ENCODE measurements around the gene MYF5.

MYF5 gene

DNA sequence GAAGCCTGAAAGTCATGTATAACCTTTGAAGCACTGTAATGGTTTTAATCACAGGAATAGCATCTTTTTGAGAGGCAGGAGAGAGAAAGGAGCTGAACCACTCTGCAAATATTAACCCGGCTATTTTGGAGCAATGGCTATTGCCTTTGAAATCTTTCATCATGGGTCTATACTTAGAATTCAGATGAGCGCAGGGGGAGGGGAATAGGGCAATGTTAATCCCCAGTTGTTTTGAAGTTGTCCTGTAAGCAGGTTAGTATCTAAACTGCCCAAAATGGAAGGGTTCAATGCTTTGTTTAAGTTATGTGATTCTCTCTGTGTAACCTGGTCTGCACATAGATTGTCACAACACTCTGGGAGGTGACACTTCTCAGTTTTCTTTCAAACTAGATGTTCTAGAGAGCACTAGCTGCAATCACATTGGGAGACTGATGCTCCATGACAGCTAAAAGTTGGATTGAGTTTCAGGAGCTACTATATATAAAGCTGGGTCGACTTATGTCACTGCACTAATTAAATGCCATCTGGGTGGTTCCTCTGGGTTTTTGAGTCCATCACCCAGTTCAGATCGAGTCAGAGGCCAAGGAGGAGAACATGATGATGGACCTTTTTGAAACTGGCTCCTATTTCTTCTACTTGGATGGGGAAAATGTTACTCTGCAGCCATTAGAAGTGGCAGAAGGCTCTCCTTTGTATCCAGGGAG is 9.4 kb upstream of the MYF5 start, which contains the start of gene MYF6:
MYF6 (plus strand) TSS at position 509 of the 704 bp plus-strand sequence; CDS start at position 595, 86 bp downstream.
- TF ChIP-seq, protein P1, sequence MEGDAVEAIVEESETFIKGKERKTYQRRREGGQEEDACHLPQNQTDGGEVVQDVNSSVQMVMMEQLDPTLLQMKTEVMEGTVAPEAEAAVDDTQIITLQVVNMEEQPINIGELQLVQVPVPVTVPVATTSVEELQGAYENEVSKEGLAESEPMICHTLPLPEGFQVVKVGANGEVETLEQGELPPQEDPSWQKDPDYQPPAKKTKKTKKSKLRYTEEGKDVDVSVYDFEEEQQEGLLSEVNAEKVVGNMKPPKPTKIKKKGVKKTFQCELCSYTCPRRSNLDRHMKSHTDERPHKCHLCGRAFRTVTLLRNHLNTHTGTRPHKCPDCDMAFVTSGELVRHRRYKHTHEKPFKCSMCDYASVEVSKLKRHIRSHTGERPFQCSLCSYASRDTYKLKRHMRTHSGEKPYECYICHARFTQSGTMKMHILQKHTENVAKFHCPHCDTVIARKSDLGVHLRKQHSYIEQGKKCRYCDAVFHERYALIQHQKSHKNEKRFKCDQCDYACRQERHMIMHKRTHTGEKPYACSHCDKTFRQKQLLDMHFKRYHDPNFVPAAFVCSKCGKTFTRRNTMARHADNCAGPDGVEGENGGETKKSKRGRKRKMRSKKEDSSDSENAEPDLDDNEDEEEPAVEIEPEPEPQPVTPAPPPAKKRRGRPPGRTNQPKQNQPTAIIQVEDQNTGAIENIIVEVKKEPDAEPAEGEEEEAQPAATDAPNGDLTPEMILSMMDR (IDR thresholded peaks at IDR 0.05; ENCODE audit: low read depth, low read length) = no peak
- H3K4me3 ChIP-seq (ENCODE audit: low read depth, low read length) = peak within 1 kb of the TSS; percentile 14
- DNase-seq (ENCODE audit: low read depth, low spot score) = no peak
- in situ Hi-C loops (cut with HindIII; ENCODE audit: low sequenced_read_pairs) = no loop called here

DNA sequence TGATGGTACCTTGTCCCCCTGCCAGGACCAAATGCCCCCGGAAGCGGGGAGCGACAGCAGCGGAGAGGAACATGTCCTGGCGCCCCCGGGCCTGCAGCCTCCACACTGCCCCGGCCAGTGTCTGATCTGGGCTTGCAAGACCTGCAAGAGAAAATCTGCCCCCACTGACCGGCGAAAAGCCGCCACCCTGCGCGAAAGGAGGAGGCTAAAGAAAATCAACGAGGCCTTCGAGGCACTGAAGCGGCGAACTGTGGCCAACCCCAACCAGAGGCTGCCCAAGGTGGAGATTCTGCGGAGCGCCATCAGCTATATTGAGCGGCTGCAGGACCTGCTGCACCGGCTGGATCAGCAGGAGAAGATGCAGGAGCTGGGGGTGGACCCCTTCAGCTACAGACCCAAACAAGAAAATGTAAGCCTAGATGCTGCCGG is 8.9 kb upstream of the MYF5 start:
- in situ Hi-C loops (cut with HindIII; ENCODE audit: low sequenced_read_pairs) = no loop called here
- no peak for DNase-seq (ENCODE audit: low read depth, low spot score)
- no peak overlapping the region for H3K4me3 ChIP-seq (ENCODE audit: low read depth, low read length)
- TF ChIP-seq, protein P1 (IDR thresholded peaks at IDR 0.05; ENCODE audit: low read depth, low read length) = no peak

DNA sequence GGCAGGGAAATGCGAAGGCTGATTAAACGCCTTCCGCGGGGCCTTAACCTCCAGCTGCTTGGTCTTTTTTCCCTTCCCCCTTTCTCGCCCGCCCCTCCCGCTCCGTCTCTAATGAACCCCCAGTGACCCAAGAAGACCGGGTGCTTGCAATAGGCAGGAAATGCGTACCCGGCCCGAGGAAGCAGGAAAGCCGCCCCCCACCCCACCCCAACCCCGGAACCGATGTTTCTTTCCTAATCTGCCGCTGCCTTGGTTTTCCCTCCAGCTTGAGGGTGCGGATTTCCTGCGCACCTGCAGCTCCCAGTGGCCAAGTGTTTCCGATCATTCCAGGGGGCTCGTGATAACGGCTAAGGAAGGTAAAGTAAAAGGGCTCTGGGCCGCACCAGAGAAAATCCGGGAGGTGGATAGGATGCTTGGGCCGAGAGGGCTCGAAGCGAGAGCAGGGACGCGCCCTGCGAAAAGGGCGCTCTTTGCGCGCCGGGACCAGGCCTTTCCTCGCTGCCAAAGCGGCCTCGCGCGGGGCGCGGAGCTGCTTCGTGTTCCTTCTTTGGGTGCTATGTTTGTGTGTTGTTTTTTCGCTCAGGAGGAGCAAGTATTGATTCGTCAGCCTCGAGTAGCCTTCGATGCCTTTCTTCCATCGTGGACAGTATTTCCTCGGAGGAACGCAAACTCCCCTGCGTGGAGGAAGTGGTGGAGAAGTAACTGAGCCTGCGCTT is 8.3 kb upstream of the MYF5 start:
- peak overlapping the region; percentile 14 for H3K4me3 ChIP-seq (ENCODE audit: low read depth, low read length)
- in situ Hi-C loops (cut with HindIII; ENCODE audit: low sequenced_read_pairs) = no loop called here
- DNase-seq (ENCODE audit: low read depth, low spot score) = peak; percentile 12

DNA sequence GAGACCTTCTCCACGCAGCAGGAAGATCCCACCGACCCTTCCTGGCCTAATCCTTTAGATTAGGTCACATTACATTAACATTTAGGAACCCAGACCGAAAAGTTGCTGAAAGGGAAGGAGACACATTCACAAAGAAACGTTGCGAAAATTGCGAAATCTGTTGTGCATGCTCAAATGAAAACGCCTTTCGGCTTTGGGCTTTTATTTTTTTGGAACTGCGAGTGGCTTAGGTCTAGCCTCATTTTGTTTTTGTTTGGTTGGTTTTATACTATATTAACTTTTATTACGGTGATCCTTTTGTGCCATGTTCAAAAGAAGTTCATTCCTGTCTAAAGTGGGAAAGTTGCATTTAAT is 7.8 kb upstream of the MYF5 start:
- H3K4me3 ChIP-seq (ENCODE audit: low read depth, low read length) = peak overlapping the region; percentile 14
- no peak for DNase-seq (ENCODE audit: low read depth, low spot score)
- in situ Hi-C loops (cut with HindIII; ENCODE audit: low sequenced_read_pairs) = no loop called here
- TF ChIP-seq, protein P1 (IDR thresholded peaks at IDR 0.05; ENCODE audit: low read depth, low read length) = no peak

More for the DNA sequence above, 8.3 kb upstream of the MYF5 start:
- TF ChIP-seq, protein P1 (IDR thresholded peaks at IDR 0.05; ENCODE audit: low read depth, low read length) = no peak

DNA sequence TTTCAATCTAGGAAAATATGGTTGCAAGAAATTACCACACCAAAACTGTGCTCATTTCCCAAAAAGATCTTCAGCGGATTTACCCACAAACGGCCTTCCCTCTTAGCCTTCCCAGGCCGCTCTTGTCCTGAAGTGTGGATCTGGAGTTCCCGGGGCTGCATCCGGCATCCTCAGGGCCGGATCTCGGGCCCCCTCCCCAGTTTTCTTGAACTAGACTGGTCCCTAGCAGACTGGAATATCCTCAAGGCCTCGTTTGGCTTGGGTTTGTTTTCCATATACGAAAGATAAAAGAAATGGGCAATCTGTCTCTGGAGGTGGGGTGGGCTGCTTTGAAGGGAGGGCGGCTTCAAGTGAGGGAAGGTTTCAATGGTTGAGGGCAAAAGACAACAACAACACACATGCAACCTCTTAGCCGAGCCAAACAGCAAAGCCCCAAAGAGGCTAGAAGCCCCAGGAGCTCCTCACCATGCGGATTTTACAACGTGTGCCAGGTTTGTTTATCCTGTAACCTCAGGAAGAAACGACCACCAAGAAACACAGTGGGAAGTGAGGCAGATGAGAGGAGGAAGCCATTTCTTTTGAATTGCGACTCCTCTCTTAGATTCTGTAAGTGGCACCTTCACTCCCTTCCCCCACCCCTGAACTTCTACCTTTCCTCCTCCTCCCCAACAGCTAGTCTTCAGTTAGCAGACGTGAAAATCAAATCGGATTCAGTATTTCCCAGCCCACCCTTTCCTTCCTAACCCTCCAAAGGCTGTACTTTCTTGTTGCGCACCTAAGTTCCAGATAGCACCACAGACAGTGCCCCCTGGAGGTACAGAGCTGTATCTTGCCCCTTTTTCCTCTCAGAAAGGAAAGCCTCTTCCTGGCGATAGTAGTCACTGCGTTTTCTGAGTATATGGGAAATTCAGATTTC is 6.6 kb upstream of the MYF5 start:
- TF ChIP-seq, protein P1 (IDR thresholded peaks at IDR 0.05; ENCODE audit: low read depth, low read length) = peak; percentile 35
- in situ Hi-C loops (cut with HindIII; ENCODE audit: low sequenced_read_pairs) = no loop called here
- no peak overlapping the region for H3K4me3 ChIP-seq (ENCODE audit: low read depth, low read length)
- no peak for DNase-seq (ENCODE audit: low read depth, low spot score)
